ENCODE measurements around the gene LRRK2. TPM values are rescaled to one million over a fixed set of nuclear protein-coding genes. Genes with fewer than 3 reads are reported as not detected.
"Not testable (repeated sequence)": the region's sequence is repeated elsewhere in the genome, so short reads cannot be mapped to it uniquely, and the experiment has no call there.

Gene LRRK2
- total RNA-seq, 1 donor from 2014 or later, result 2.1 TPM

- Mint-ChIP-seq H3K9me3 (no peaks in the 10 kb centered on the region), H3K4me3 (no peak overlapping the region), H3K27me3 (ENCODE audit: low read depth) (no peaks in the 10 kb centered on the region), H3K36me3 (ENCODE audit: low read depth) (no peaks in the 10 kb centered on the region), H3K4me1 (peaks cover 9% of the 10 kb centered on the region), H3K27ac (ENCODE audit: unreplicated experiment) (no peak overlapping the region)
- TF ChIP-seq, protein P1, sequence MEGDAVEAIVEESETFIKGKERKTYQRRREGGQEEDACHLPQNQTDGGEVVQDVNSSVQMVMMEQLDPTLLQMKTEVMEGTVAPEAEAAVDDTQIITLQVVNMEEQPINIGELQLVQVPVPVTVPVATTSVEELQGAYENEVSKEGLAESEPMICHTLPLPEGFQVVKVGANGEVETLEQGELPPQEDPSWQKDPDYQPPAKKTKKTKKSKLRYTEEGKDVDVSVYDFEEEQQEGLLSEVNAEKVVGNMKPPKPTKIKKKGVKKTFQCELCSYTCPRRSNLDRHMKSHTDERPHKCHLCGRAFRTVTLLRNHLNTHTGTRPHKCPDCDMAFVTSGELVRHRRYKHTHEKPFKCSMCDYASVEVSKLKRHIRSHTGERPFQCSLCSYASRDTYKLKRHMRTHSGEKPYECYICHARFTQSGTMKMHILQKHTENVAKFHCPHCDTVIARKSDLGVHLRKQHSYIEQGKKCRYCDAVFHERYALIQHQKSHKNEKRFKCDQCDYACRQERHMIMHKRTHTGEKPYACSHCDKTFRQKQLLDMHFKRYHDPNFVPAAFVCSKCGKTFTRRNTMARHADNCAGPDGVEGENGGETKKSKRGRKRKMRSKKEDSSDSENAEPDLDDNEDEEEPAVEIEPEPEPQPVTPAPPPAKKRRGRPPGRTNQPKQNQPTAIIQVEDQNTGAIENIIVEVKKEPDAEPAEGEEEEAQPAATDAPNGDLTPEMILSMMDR (conservative IDR thresholded peaks at IDR 0.05), result no peak
- DNase-seq (ENCODE audit: low read depth, low spot score), result no peak
Observed at GRCh38 chr12:40238979-40239378, 14.2 kb downstream of the LRRK2 start.

GRCh38 chr12:40240779-40241178 lies 16.0 kb downstream of the LRRK2 start:
- no peak for DNase-seq (ENCODE audit: low read depth, low spot score)
- Mint-ChIP-seq H3K36me3 (ENCODE audit: low read depth) (no peaks in the 10 kb centered on the region), H3K27me3 (ENCODE audit: low read depth) (no peaks in the 10 kb centered on the region), H3K9me3 (no peaks in the 10 kb centered on the region), H3K4me1 (peaks cover 9% of the 10 kb centered on the region), H3K4me3 (no peak overlapping the region), H3K27ac (ENCODE audit: unreplicated experiment) (no peak overlapping the region)
- TF ChIP-seq, protein P1 (conservative IDR thresholded peaks at IDR 0.05), result no peak

DNA sequence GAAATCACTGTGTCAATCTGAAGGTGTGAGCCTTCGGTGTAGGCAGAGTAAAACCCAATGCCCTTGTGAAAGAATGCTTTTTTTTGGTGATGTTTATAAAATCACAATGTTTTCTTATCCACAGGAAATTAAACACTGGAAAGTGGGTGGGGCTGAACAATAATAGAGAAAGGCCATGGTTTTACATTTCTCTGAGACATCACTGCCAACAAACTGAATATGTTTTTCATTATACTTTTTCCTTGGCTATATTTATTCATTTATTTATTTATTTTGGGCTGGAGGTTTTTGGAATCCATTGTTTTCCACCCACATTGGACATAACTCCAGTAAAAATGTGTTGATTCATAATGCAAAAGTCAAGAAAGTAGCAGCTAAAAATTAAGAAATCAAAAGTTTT lies 16.9 kb downstream of the LRRK2 start:
- Mint-ChIP-seq H3K27ac (ENCODE audit: unreplicated experiment) (no peak overlapping the region), H3K9me3 (no peaks in the 10 kb centered on the region), H3K4me3 (no peak overlapping the region), H3K36me3 (ENCODE audit: low read depth) (no peaks in the 10 kb centered on the region), H3K4me1 (peaks cover 9% of the 10 kb centered on the region), H3K27me3 (ENCODE audit: low read depth) (no peaks in the 10 kb centered on the region)
- TF ChIP-seq, protein P1 (conservative IDR thresholded peaks at IDR 0.05), result no peak
- no peak for DNase-seq (ENCODE audit: low read depth, low spot score)

DNA sequence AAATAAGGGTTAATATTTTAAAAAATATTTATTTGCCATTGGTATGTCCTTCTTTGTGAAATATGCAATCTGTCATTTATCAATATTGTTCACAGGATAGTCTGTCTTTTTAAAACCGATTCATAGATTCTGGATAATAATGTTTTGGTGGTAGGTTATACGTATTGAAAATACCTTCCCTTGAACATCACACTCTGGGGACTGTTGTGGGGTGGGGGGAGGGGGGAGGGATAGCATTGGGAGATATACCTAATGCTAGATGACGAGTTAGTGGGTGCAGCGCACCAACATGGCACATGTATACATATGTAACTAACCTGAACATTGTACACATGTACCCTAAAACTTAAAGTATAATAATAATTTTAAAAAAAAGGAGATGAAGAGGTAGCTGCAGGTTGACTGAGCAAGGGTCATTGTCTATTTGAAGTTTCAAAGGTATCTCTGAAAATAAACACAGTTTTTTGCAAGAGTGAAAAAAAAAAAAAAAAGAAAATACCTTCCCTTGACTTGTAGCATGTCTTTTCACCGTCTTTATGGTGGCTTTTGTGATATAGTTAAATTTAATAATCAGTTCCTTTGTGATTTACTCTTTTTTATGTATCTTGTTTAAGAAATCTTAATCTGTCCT lies 19.8 kb downstream of the LRRK2 start:
- H3K27me3 Mint-ChIP-seq (ENCODE audit: low read depth); H3K9me3 Mint-ChIP-seq; H3K4me1 Mint-ChIP-seq; H3K4me3 Mint-ChIP-seq; H3K36me3 Mint-ChIP-seq (ENCODE audit: low read depth); H3K27ac Mint-ChIP-seq (ENCODE audit: unreplicated experiment); DNase-seq (ENCODE audit: low read depth, low spot score): not testable (repeated sequence)

DNA sequence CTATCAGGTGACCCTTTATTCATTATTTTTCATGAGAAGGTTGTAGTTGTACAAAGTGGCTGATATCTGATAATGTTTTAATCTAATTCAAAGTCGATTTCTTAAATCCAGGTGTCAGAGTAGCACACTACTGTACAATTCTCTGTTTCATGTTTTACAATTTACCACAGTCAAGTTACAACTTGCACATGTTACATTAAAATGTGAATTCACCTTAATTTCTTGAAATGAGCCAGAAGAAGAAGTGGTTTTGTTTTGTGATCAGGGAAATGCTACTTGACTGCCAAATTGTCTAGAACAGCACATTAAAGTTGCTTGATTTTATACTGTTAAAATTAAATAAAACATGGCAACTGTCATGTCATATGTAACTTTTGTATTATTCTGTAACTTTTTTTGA lies 23.2 kb downstream of the LRRK2 start:
- no peaks in the 10 kb centered on the region for H3K9me3 Mint-ChIP-seq
- H3K4me3 Mint-ChIP-seq, result no peak overlapping the region

More for the DNA sequence above, 23.2 kb downstream of the LRRK2 start:
- Mint-ChIP-seq H3K27me3 (ENCODE audit: low read depth) (no peaks in the 10 kb centered on the region), H3K36me3 (ENCODE audit: low read depth) (no peaks in the 10 kb centered on the region), H3K4me1 (no peaks in the 10 kb centered on the region), H3K27ac (ENCODE audit: unreplicated experiment) (no peak overlapping the region)
- DNase-seq (ENCODE audit: low read depth, low spot score), result no peak
- TF ChIP-seq, protein P1 (conservative IDR thresholded peaks at IDR 0.05), result no peak

All from neural crest cell (in vitro differentiated cells).